Caki2 (cell line): ENCODE data around the gene CYP4F22. TPM values are rescaled to one million over a fixed set of nuclear protein-coding genes. Genes with fewer than 3 reads are reported as not detected.
"Not testable (repeated sequence)": the region's sequence is repeated elsewhere in the genome, so short reads cannot be mapped to it uniquely, and the experiment has no call there.

ENCODE experiments used
- DNase-seq: peaks from one replicate; pipeline ENCODE4 v3.0.0-alpha.2; 2015; ENCODE audit warnings: low read depth
- in situ Hi-C: cut with HindIII; loops from 2 replicates; pipeline ENCODE4 v1.10.0; 2016; ENCODE audit warnings: low sequenced_read_pairs, low pct_unique_long_range_greater_than_20kb, mixed read lengths
- total RNA-seq: library from RNA; depleted of rRNA; stranded (reverse); fragments of >200 nt; shearing (Covaris generic); gene quantifications from 2 replicates; pipeline ENCODE4 v1.2.3, GENCODE V29; 2014; ENCODE audit warnings: low replicate concordance

The CYP4F22 gene
- total RNA-seq, 1 experiment from 2014 or later: not detected

DNA sequence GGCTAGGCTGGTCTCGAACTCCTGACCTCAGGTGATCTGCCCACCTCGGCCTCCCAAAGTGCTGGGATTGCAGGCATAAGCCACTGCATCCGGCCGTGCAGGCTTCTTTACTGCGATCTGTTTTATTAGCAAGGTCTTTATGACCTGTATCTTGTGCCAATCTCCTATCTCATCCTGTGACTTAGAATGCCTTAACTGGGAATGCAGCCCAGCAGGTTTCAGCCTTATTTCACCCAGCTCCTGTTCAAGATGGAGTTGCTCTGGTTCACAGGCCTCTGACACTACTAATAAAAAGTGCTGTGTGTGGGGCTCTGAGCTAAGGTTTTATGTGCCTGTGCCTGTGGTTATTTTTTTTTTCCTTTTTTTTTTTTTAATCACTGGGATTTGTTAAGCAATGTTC, 22.6 kb upstream of the CYP4F22 start:
- in situ Hi-C loops, DNase-seq: not testable (repeated sequence)

GRCh38 chr19:15487038-15487437, 21.3 kb upstream of the CYP4F22 start:
- in situ Hi-C loops: no loop called here

GRCh38 chr19:15488489-15489226, 19.7 kb upstream of the CYP4F22 start:
- in situ Hi-C loops: no loop called here
- DNase-seq: no peak

More at GRCh38 chr19:15487038-15487437, 21.3 kb upstream of the CYP4F22 start:
- no peak for DNase-seq

GRCh38 chr19:15495151-15495550, 13.2 kb upstream of the CYP4F22 start:
- in situ Hi-C loops: no loop called here
- no peak for DNase-seq

DNA sequence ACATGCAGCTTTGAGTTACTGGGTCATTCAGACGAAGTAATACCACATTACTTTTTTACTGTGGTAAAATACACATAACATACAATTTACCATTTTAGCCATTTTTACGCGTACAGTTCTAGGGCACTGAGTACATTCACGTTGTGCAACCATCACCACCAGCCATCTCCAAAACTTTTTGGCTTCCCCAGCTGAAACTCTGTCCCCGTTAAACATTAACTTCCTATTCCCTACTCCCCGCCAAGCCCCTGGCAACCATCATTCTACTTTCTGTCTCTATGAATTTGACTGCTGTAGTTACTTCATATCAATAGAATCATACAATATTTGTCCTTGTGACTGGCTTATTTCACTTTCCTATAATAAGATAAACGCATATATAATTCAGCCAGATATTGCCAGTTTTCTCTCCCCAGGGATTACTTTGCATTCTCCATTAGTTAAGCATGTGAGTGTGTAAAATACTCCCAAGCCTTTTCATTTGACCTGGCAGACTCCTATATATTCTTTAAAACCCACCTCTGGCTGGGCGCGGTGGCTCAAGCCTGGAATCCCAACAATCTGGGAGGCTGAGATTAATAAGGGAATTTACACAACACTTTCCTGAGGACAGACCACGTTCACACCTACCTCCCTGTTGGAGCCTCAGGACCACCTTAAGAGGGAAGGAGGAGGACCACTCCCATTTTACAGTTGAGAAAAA, 10.0 kb upstream of the CYP4F22 start:
- in situ Hi-C loops: no loop called here
- no peak for DNase-seq

GRCh38 chr19:15498910-15499309, 9.4 kb upstream of the CYP4F22 start:
- peak; percentile 53 for DNase-seq
- in situ Hi-C loops: no loop called here

- in situ Hi-C loops: no loop called here
- no peak for DNase-seq
Measured at GRCh38 chr19:15501596-15501995, 6.7 kb upstream of the CYP4F22 start.

GRCh38 chr19:15502264-15502663, 6.1 kb upstream of the CYP4F22 start:
- in situ Hi-C loops: no loop called here
- no peak for DNase-seq

DNA sequence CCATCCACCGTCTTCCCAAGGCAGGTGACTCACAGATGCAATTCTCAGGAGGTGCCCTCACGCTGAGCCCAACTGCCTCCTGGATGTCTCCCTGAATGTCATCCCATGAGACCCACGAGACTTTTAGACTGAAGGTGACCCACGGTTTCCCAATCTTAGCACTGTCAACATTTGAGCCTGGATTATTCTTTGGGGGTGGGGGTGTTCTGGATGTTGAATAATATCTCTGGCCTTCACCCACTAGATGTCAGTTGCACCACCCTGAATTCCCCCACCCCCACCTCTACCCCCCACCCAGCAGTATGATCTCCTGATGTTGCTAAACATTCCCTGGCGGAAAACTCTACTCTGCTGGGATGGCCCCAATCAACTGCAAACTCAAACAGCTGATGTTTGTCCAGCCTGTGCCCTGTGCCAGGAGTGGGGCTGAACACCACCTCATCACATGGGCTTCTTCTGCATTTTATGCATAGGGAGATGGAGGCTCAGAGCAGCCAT, 2.2 kb upstream of the CYP4F22 start:
- in situ Hi-C loops: no loop called here
- DNase-seq: no peak

- in situ Hi-C loops: no loop called here
- DNase-seq: no peak
Measured at GRCh38 chr19:15507068-15508034, 974 bp upstream of the CYP4F22 start.

DNA sequence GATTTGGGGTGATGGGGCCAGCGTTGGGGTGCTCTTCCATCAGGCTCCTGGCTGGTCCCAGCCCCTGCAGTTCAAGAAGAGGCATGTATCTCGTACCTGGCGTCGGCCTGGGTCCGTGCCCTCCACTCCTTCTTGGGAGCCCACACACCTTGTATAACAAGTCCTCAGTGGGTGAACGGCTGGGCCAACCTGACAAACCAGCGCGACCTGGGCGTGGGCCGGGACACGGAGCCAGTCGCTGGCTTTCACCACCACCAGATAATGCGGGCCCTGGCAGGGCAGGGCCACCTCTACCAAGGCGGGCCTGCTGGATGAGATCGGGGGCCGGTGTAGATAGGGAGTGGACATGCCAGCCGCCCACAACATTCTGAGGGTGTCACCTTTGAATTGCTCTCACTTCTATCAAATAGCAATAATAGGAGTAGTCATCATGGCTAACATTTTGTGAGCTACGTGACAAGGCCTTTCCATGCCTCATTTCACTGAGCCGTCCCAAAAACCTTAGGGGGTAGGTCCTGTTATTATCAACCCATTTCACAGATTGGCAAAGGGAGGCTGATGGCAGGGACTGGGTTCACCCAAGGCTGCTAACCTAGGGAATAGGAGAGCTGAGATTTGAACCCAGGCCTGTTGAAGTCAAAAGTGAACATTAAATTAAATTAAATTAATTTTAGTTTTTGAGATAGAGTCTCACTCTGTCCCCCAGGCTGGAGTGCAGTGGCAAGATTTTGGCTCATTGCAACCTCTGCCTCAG, 3.5 kb downstream of the CYP4F22 start:
- no peak for DNase-seq
- in situ Hi-C loops: no loop called here

- DNase-seq, in situ Hi-C loops: not testable (repeated sequence)
Measured at GRCh38 chr19:15515227-15515625, 6.9 kb downstream of the CYP4F22 start.

DNA sequence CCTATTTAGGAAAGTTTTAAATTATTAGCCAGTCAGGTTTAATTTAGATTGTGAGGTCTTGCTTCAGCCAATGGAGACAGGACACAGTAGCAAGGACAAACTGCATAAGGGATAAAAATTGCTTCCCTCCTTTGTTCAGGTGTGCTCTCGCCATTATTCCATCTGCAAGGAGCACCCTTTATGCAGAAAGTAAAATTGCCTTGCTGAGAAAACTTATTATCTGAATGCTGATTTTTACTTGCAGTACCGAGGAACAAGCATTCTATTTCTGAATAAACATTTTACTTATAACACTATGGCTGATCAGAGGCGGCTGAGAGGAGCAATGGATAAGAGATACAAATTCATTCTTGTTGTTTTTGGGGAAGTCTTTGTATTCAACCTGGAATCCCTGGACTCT, 8.0 kb downstream of the CYP4F22 start:
- no peak for DNase-seq
- in situ Hi-C loops: no loop called here

DNA sequence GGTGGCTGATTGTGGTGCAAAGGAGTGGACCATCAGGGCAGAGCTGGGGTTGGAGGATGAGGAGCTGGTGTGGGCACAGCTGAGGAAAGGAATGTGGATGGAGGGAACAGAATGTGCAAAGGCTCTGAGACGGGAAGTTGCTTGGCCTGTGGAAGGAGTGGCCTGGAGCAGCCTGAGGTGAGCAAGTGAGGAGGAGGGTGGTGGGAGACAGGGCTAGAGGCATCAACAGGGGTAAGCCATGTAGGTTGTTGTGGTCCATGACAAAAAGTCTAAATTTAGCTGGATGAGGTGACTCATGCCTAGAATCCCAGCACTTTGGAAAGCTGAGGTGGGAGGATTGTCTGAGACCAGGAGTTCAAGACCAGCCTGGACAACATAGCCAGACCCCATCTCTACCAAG, 9.5 kb downstream of the CYP4F22 start:
- in situ Hi-C loops: no loop called here
- DNase-seq: no peak

- in situ Hi-C loops: no loop called here
- DNase-seq: no peak
Measured at GRCh38 chr19:15519433-15519976, 11.2 kb downstream of the CYP4F22 start.

DNA sequence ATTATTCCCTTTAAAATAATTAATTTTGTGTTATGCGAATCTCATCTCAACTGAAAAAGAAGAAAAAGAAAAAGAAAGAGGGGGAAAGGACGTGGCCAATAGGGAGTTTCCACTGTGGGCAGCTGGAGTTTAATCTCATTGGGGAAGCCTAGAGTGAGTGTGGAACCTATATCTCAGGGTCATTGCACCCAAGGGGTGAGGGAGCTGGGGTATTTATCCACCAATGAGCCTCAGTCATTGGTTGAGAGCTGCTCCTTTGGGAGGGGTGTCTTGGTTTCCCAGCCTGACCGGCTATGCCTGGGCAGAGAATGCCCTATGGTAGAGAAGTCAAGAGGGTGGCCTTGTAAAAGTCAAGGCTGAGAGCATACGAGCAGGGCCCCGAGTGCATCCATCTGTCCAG, 16.5 kb downstream of the CYP4F22 start:
- in situ Hi-C loops: no loop called here
- no peak for DNase-seq

DNA sequence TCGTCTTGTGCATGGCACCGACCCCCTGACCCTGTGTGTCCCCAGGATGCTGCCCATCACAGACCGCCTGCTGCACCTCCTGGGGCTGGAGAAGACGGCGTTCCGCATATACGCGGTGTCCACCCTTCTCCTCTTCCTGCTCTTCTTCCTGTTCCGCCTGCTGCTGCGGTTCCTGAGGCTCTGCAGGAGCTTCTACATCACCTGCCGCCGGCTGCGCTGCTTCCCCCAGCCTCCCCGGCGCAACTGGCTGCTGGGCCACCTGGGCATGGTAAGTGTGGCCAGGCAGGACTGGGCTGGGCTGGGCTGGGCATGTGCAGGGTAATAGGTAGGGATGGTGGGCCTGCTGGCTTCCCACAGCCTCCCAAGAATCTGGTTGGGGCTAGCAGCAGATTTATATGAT, 17.0 kb downstream of the CYP4F22 start:
- in situ Hi-C loops: no loop called here
- no peak for DNase-seq

DNA sequence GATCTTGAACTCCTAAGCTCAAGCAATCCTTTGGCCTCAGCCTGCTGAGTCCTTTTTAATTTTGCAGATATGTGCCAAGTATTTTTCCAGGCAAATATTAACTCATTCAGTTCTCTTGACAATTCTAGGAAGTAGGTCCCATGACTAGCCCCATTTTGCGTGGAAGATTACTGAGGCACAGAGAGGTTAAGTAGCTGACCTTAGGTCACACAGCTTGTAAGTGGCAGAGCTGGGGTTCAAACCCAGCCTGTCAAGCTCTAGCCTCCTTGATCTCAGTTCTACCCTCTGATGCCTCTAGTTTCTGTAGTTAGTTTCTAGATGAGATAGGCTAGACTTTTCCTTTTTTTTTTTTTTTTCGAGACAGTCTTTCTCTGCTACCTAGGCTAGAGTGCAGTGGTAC, 18.1 kb downstream of the CYP4F22 start:
- in situ Hi-C loops: no loop called here
- no peak for DNase-seq
